GM18519 (cell line): ENCODE data around the gene ENDOU.

Experiments
- ATAC-seq: cut with Tn5 transposase; IDR thresholded peaks from one replicate; pipeline ENCODE4 v1.9.1; 2021; ENCODE audit warnings: mild to moderate bottlenecking, moderate library complexity; ENCODE audit not compliant: unreplicated experiment, low FRiP score

ENDOU gene

GRCh38 chr12:47744778-47745436, 19.6 kb upstream of the ENDOU start:
- no peak for ATAC-seq

DNA sequence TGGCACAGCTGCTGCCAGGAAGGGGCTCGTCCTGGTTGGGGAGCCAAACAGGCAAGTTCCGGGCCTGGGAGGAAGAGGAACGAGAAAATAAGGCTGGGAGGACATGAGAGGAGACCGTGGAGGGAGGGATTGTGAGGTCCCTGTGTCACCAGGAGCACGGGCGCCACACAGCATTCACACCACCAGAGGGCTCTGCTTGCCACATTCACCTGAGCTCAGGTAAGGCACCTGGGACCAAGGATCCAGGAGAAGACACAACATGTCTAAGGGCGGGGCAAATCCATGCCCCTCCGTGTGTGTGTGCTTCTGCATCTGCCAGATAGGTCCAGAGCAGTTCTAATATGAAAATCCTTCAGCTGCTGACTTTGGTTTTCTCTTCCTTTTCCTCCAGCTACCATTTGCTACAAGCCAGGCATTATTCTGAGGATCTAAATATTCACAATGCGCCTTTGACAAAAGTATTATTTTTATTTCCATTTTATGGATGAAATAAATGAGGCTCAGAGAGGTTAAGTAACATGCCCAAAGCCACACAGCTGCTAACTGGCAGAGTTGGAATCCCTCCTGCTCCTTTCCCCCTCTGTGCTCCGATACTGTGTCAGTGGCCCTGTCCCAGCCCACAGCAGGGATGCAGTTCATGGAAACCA, 18.8 kb upstream of the ENDOU start:
- ATAC-seq = no peak

GRCh38 chr12:47743311-47743860, 18.1 kb upstream of the ENDOU start:
- no peak for ATAC-seq

GRCh38 chr12:47742253-47742825, 17.0 kb upstream of the ENDOU start:
- no peak for ATAC-seq

DNA sequence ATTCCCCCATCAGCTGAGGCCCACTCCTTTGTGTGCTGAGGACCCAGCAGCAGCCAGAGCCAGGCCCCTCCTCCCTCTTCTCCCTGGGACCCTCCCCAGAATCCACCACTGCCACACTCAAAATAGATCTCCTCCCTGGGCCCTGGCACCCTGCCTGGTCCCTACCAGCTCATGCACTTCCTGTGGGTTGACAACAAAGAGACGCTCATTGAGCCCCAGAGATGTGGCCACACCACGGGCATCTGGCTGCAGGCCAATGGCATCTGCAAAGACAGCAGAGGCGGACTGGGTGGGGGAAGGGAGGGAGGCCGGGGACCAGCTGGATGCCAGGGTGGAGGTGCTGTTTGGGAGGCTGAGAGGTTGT, 16.0 kb upstream of the ENDOU start:
- no peak for ATAC-seq

GRCh38 chr12:47740606-47741339, 15.5 kb upstream of the ENDOU start:
- no peak for ATAC-seq

GRCh38 chr12:47739979-47740378, 14.7 kb upstream of the ENDOU start:
- no peak for ATAC-seq

DNA sequence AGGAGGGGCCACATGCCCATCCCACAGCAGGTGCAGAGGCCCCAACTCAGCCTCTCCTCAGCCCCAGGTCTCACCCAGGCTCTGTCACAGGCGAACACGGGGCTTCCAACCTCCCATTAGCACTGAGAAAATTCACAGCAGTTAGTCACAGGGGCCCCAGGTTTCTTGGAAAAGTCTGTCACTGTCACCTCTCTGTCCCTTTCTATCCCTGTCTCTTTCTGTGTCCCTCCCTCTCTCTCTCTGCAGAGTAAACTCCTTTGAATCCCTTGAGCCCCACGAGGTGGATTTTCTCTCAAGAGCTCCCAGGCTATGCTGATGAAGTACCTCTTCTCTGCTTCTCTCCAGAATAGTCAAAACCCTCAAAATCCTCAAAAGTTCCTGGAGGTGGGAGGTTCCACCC, 14.0 kb upstream of the ENDOU start:
- no peak for ATAC-seq

DNA sequence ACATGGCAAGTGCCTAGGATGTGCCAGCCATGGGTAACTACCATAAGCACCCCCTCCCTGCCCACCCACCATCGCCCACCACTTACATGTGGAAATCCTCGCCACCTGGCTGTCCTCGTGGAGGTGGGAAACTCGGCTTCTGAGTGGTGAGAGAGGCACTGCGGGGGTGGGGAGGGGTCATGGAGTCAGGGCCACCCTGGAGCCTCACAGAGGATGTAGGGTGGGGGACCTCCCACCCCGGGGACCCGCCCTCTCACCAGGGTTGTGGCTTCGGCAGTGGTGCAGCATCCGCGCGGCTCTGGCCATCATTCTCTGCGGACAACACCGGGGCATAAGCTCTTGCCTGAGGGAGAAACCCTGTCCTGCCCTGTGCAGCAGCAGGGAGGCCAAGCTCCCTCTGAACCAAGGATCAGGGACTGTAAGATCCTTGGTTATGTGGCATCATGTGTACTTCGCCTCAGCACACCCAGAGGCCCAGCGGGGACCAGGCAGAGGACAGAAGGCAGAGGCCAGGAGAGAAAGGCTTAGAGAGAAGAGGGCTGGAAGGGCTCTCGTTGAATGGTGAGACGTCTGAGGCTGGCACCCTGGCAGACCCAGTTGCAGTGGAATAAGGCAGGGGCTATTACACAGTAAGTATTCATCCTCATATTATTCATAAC, 12.8 kb upstream of the ENDOU start:
- no peak for ATAC-seq

DNA sequence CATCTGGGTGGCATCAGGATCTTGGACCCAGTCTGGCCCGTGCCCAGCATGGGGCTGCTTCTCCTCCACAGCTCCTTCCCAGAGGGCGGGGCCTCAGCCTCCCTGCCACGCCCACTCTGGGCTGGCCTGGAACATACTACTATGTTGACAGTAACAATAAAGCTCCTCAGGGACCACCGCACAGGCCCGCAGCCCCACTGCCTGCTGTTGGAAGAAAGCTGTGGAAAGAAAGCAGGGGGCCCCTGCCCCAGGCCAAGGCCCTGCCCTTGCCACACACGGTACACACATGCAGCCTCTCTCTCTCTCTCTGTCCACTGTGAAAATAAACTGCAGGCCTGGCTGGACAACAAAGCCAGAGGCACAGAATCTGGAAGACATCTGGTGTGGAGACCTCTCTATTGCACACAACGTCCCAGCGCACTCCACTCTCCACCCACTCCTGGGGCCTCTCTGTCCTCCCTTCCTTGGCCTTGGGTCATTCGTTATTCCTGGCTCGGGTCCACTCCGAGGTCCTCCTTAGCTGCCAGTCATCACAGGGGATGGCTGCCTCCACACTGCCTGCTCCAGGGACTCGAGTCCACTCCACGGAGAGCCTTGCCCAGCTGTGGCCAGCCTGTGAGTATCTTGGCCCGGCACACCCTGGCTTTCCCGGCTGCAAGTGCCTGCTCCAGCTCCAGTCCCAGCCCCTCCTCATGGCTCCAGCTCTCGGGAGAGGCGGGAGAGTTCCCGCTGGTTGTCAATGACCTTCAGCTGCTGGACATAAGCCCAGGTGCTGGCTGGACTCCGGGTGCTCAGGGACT, 11.8 kb upstream of the ENDOU start:
- ATAC-seq = no peak

DNA sequence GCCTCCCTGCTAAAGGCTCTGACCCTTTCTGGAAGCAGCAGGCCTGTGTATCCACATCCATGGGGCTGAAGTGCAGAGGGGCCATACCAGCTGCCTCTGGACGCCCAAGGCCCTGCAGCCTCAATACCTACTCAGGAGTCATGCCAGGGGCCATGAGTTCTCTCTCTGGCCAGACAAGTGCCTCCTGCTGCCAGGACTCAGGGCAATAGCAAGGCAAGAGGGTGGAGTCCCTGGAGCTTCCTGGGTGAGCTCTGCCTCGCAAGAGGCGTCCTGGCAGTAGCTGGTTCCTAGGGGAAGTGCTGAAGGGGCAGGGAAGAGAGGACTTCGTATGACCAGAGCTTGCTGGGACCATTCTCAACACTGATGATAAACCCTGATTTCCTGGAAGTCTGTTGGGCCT, 10.9 kb upstream of the ENDOU start:
- ATAC-seq = no peak

DNA sequence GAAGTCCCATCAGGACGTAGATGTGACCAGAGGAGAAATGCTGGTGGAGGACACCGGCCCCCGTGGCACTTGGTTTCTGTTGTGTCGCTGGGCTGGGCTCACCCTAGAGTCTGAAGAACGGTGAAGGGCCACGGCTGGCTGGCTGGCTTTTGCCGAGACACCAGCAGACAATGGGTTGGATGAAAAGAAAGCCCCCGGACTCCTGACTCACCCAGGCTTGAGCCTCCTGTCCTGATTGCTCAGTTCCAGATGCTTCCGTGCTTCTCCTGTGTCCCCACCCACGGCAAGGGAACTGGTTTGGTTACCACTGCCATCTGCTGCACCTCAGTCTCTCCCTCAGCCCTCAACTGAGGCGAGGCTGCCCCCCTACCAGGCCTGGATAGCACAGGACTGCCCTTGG, 10.4 kb upstream of the ENDOU start:
- no peak for ATAC-seq

DNA sequence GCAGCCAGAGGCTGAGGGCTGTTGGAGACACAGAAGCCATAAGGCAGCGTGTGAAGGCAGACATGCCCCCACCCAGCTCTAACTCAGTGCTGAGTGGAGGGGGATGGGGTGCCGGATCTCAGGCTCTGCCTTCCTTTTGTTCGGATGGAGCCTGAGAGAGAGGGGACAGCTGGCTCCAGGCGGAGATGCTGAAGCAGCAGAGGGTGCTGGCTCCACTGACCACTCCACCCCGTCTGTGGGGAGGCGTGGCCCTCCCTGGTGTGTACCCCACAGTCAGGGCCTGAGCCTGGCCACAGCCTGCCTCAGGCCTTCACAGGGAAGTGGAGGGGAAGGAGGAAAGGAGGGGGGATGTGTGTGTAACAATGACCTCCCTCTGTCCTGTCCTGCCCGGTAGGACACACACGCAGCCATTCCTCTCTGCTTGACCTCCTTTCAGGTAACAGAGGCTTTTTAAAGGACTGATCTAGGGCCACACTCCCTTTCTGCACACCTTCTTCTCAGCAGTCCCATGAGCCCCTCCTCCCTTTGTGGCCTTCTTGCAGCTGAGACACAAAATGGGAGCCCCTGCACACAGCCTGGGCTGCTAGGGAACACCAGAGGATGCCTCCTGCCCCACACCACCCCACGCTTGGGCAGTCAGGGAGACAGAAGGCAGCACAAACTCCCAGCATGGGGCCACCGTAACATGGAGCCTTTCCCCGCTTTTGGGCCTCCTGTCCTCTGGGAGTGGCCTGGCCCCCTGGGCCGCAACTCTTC, 9.6 kb upstream of the ENDOU start:
- ATAC-seq = no peak

GRCh38 chr12:47733142-47733541, 7.9 kb upstream of the ENDOU start:
- ATAC-seq = no peak

DNA sequence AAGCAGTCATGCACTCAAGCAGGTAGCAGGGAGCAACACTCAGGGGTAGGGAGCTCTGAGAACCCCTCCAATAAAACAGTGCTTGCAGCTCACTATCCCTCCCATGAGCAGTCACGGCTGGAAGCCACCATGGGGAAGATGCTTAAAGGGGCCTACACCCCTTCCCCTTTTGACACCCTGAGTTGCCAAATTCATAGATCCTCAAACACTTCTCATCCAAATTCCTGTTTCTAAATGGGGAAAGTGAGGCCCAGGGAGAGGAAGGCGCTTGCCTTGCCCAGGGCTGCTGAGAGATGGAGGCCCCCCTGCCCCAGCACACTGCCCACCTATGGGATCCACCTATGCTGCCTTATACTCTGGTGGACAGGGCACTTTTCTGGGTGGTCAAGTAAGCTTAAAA, 7.2 kb upstream of the ENDOU start:
- ATAC-seq = no peak

GRCh38 chr12:47731723-47732122, 6.4 kb upstream of the ENDOU start:
- ATAC-seq = no peak

GRCh38 chr12:47730341-47730744, 5.1 kb upstream of the ENDOU start:
- no peak for ATAC-seq

GRCh38 chr12:47729233-47729632, 3.9 kb upstream of the ENDOU start:
- no peak for ATAC-seq

DNA sequence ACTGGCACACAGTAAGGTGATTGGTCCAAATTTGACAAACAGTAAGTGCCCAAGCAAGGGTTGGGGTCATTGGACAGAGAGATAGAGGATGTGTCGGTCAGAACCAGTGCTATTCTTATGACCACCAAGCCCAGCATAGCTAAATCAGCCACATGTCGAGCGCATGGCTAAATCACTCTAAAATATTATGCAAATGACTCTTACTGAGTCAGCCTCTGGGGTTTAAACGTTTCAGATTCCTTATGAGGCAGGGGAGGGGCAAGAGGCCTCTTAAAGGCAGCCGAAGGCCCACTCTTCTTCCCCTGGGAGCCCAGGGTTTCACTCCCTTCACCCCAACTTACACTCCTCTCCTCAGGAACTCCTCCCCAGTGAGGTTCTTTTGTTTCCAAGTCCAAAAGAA, 603 bp upstream of the ENDOU start:
- peak; percentile 78 for ATAC-seq
